22Rv1 (cell line): ENCODE data around the gene MFAP3L.
"Not testable (repeated sequence)": the region's sequence is repeated elsewhere in the genome, so short reads cannot be mapped to it uniquely, and the experiment has no call there.

Experiments used
- H3K27ac ChIP-seq: fragments of 450-650 bp; 2 replicates; pipeline ENCODE4 v1.5.1; 2017
- CTCF ChIP-seq: fragments of 450-650 bp; IDR thresholded peaks from 2 replicates; pipeline ENCODE4 v1.5.1; 2017; ENCODE audit warnings: mild to moderate bottlenecking
- ZFX ChIP-seq: fragments of 450-650 bp; IDR thresholded peaks from 2 replicates; pipeline ENCODE4 v1.6.1; 2017; ENCODE audit warnings: antibody characterized with exemption, borderline replicate concordance

The MFAP3L gene

GRCh38 chr4:170051402-170051801 is 25.2 kb upstream of the MFAP3L start:
- no peak for TF ChIP-seq CTCF
- TF ChIP-seq ZFX = no peak
- no peak overlapping the region for H3K27ac ChIP-seq

- H3K27ac ChIP-seq = no peak overlapping the region
Observed at GRCh38 chr4:170049766-170050165, 23.6 kb upstream of the MFAP3L start.

GRCh38 chr4:170047771-170048354 is 21.7 kb upstream of the MFAP3L start:
- no peak for TF ChIP-seq ZFX
- peak; percentile 61 for TF ChIP-seq CTCF
- no peak overlapping the region for H3K27ac ChIP-seq

More at GRCh38 chr4:170049766-170050165, 23.6 kb upstream of the MFAP3L start:
- TF ChIP-seq CTCF = no peak
- TF ChIP-seq ZFX = no peak

- not testable (repeated sequence) for H3K27ac ChIP-seq
Observed at GRCh38 chr4:170046156-170046555, 20.0 kb upstream of the MFAP3L start.

- no peak overlapping the region for H3K27ac ChIP-seq
- TF ChIP-seq ZFX = no peak
- TF ChIP-seq CTCF = no peak
Observed at GRCh38 chr4:170040031-170040680, 14.0 kb upstream of the MFAP3L start.

- H3K27ac ChIP-seq = no peak overlapping the region
- TF ChIP-seq CTCF (no peak), ZFX (no peak)
Observed at GRCh38 chr4:170038769-170039168, 12.6 kb upstream of the MFAP3L start.

GRCh38 chr4:170038232-170038631 is 12.0 kb upstream of the MFAP3L start:
- H3K27ac ChIP-seq = no peak overlapping the region
- no peak for TF ChIP-seq CTCF
- no peak for TF ChIP-seq ZFX
